ENCODE results near the gene RCOR3. TPM values are rescaled to one million over a fixed set of nuclear protein-coding genes. Genes with fewer than 3 reads are reported as not detected.

Gene RCOR3
- total and polyA plus RNA-seq, 2 experiments from 2014 or later: 35.2 to 36.6 TPM

DNA sequence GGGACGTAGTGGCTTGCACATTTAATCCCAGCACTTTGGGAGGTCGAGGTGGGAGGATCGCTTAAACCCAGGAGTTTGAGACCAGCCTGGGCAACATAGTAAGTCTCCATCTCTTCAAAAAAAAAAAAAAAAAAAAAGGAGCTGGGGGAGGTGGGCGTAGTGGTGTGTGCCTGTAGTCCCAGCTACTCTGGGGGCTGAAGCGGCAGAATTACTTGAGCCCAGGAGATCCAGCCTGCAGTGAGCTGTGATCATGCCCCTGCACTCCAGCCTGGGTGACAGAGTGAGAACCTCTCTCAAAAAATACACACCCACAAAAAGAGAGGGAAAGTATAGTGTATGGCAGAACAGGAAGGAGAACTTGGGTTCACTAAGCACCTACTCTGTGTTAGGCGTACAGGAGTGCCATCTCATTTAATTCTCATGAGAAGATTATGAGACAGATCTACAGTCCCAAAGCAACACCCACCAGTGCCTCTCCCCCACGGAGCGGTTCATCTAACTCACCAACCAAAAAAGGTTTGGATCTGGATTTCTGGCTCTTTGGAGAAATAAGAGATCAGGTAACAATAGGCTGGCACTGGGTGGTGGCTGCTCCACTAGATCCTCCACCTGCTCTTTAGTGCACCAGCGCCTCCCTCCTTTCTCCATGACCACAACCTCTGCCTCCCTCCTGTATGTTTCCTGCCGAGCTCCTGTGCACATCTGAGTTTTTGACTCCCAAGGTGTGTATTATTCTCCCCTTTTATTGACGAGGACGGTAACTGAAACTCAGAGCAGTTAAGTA lies 66.0 kb downstream of the RCOR3 start:
- no peak for TF ChIP-seq CTCF (IDR thresholded peaks at IDR 0.05; ENCODE audit: low read depth, low read length)
- Histone ChIP-seq H3K9me3 (ENCODE audit: low read depth) (no peaks in the 10 kb centered on the region), H3K27me3 (no peaks in the 10 kb centered on the region), H3K4me3 (no peak overlapping the region), H3K36me3 (no peaks in the 10 kb centered on the region), H3K27ac (no peak overlapping the region), H3K4me1 (ENCODE audit: low read depth) (peaks cover 6% of the 10 kb centered on the region)
- no peak for DNase-seq (ENCODE audit: low read depth in 1 of 2, low spot score in 1 of 2)

DNA sequence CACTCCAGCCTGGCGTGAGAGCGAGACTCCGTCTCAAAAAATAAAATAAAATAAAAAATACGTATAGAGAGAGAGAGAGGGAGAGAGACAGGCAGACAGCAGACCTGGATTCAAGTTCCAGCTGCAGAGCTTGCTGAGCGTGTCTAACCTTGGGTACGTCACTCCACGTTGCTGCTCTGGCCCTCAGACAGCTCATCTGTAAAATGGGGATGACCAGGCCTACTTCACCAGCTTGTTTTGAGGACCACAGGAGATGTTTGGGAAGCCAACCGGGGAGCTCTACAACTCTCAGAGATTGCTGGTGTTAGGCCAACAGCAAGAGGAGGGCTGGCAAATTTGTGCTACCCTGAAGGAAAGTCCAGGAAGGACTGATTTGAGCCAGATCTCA lies 67.0 kb downstream of the RCOR3 start:
- Histone ChIP-seq H3K27me3 (no peaks in the 10 kb centered on the region), H3K4me1 (ENCODE audit: low read depth) (peaks cover 6% of the 10 kb centered on the region), H3K9me3 (ENCODE audit: low read depth) (no peaks in the 10 kb centered on the region), H3K4me3 (peak overlapping the region; percentile 77), H3K36me3 (no peaks in the 10 kb centered on the region), H3K27ac (no peak overlapping the region)
- DNase-seq (ENCODE audit: low read depth in 1 of 2, low spot score in 1 of 2): no peak
- TF ChIP-seq CTCF (IDR thresholded peaks at IDR 0.05; ENCODE audit: low read depth, low read length): no peak

DNA sequence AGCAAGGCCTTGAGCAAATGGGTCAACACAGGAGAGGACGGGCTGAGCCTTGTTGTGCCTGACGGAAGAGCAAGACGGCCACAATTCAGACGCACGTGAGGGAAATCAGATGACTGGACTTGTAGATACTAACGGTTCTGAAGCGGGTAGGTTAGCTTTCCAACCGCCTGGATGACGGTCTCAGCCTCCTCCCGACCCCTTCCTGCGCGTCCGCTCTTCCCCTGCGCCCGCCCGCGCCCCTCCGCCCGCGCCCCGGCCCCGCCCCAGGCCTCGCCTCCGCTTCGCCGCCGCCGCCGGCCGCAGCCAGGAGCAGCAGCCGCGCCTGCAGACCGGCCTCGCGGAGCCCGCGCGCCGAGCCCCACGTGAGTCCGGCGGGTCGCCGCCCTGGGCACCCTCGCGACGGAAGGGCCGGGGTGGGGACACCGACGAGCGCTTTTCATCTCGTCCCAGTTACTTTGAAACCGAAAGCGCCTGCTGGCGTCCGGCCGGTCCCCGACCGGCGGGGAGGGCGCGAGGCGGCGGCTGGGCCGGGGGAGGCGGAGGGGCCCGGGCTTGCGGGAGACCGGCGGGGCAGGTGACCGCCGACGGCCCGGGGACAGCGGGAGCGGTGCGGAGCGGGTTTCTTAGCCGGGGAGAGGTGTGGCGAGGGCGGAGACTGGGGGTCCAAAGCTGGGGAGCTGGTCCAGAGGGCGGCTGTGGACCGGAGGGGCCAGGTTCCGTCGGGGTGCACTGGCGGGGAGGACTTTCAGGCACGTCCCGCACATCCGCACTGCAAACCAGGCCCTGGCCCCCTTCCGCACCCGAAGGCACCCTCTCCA lies 67.6 kb downstream of the RCOR3 start, which contains the start of gene TRAF5:
TRAF5 (plus strand) TSS at position 306 of the 818 bp plus-strand sequence. CDS start 26,407 bp downstream, outside the sequence.
- no peak within 1 kb of the TSS for H3K27ac ChIP-seq
- no peaks in the 10 kb centered on the region for H3K36me3 ChIP-seq
- TF ChIP-seq CTCF (IDR thresholded peaks at IDR 0.05; ENCODE audit: low read depth, low read length): no peak
- peaks cover 6% of the 10 kb centered on the region for H3K4me1 ChIP-seq (ENCODE audit: low read depth)
- no peaks in the 10 kb centered on the region for H3K9me3 ChIP-seq (ENCODE audit: low read depth)
- H3K4me3 ChIP-seq: peak within 1 kb of the TSS; percentile 77
- H3K27me3 ChIP-seq: no peaks in the 10 kb centered on the region
- DNase-seq (ENCODE audit: low read depth in 1 of 2, low spot score in 1 of 2): peak; percentile 66 to 73

GRCh38 chr1:211327346-211327921 lies 68.3 kb downstream of the RCOR3 start:
- no peak for TF ChIP-seq CTCF (IDR thresholded peaks at IDR 0.05; ENCODE audit: low read depth, low read length)
- no peaks in the 10 kb centered on the region for H3K9me3 ChIP-seq (ENCODE audit: low read depth)
- no peaks in the 10 kb centered on the region for H3K36me3 ChIP-seq
- no peaks in the 10 kb centered on the region for H3K27me3 ChIP-seq
- no peak overlapping the region for H3K27ac ChIP-seq
- H3K4me1 ChIP-seq (ENCODE audit: low read depth): peaks cover 6% of the 10 kb centered on the region
- peak overlapping the region; percentile 77 for H3K4me3 ChIP-seq
- peak; percentile 20 to 78 for DNase-seq (ENCODE audit: low read depth in 1 of 2, low spot score in 1 of 2)

DNA sequence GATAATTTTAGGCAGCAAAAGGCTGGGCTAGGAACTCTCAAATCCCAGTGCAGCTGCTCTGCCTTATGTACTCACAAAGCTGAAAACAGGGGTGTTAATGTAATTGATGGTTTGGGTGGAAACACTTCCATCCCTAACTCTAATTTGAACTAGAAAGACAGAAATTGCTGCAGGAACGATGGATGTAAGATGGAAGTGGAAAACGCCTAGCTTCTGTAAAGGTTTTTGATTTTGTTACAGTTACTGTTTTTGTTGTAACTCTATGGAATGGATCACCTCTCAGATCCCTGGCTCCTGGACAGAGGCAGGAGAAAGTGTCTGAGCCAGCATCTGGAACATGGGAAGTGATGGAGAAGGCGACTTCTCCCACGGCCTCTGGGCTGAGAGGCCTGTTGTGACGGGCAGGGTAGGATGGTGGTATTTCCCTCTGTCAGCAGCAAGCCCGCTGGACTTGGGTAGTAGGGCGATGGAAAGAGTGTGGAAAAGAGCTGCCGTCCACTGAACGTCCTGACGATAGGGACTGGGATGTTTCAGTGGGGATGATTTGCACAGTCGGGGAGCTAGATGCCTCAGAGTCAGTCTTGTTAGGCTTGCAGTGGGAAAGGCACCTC lies 69.0 kb downstream of the RCOR3 start:
- H3K4me1 ChIP-seq (ENCODE audit: low read depth): peaks cover 6% of the 10 kb centered on the region
- no peak for TF ChIP-seq CTCF (IDR thresholded peaks at IDR 0.05; ENCODE audit: low read depth, low read length)
- H3K4me3 ChIP-seq: no peak overlapping the region
- no peak overlapping the region for H3K27ac ChIP-seq
- H3K27me3 ChIP-seq: no peaks in the 10 kb centered on the region
- no peak for DNase-seq (ENCODE audit: low read depth in 1 of 2, low spot score in 1 of 2)
- H3K9me3 ChIP-seq (ENCODE audit: low read depth): no peaks in the 10 kb centered on the region
- no peaks in the 10 kb centered on the region for H3K36me3 ChIP-seq
